Activated CD8-positive, alpha-beta memory T cell treated with anti-CD3 and anti-CD28 coated beads, Interleukin-2, amount 50 U/mL, for 1 hour (primary cell): ENCODE results near the gene GRID1.

Experiments
- DNase-seq: peaks from one replicate; pipeline ENCODE4 v3.0.0-alpha.2; 2020; ENCODE audit errors: extremely low read depth

Gene GRID1

DNA sequence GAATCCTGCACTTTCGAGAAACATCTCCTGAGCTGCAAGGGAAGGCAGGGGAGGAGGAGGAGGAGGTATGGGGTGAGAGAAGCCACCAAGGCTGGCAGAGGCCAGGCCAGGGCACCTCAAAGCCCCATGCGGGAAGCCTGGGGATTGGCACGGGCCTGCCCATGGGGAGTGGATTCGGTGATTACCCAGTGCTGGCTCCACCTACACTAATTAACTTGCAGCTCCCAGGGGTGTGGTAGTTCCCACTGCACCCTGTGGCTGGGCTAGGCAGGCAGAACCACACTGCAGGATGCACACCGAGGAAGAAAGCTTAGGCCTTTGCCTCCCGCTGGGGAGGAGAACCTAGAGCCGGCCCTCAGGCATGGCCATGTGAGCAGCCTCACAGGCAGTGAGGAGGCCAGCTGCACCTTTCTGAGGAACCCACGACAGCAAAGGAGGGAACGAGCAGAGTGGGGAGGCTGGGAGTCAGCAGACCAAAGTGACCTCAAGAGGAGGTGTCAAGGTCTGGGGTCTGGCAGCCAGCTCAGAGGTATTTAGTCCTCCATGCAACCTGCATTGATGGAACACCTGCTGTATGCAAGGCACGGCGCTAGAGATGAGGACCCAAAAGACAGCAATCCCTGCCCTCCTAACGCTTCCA lies 27.2 kb downstream of the GRID1 start:
- DNase-seq: no peak

DNA sequence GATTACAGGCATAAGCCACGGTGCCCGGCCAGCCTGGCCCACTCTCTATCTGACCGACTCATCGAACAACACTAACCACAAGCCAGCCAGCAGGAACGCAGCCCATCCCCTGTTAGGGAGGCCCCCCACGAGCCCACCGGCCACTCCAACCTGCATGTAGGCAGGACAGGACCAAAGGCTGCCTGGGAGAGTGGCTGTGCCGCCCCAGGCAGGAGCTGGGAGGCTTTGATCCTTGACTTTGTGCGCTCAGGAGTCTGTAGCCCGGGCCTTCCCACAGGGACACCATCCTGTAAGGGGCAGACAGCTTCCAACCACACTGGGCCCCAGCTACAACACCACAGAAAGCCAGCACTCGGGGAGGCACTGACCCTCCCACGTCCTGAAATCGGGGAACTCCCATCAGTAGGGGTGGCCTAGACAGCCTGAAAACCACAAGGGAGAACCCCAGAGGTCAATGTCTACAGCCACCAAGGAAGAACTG lies 29.4 kb downstream of the GRID1 start:
- no peak for DNase-seq

DNA sequence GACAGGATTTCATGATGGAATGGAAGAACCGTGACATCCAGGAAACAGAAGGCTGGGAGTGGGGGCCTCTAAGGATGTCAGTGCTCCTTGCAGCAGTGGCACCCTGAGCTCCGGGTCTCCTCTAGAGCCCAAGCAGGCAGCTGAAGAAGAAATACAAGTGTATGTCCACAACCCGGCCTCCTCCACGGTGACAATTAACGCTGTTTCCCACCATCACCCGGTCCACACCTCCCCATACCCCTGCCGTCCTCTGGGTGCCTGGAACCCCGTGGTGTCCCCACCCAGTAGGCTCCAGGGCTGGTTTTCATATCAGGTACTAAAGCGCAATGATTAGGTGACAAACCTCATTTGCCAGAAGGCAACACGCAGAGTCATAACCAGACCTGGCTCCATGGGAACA lies 30.3 kb downstream of the GRID1 start:
- DNase-seq: no peak

DNA sequence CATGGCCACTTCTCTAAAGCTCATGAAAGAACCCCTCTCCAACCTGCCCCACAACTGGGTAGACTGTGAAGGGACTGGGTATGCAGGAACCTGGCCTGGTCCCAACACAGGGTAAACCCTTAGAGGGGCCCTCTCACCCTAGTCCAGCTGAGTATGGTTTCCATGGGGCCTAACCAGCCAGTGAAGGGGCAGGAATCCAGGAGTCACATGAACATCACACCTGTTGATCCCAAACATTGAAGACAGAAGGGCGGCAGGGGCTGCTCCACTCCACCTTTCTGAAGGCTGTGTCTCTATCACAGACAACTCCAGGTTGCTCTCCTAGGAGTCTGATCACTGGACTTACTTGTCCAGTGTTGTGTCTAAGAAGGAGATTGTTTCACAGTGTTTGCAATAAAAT lies 30.8 kb downstream of the GRID1 start:
- DNase-seq: no peak

DNA sequence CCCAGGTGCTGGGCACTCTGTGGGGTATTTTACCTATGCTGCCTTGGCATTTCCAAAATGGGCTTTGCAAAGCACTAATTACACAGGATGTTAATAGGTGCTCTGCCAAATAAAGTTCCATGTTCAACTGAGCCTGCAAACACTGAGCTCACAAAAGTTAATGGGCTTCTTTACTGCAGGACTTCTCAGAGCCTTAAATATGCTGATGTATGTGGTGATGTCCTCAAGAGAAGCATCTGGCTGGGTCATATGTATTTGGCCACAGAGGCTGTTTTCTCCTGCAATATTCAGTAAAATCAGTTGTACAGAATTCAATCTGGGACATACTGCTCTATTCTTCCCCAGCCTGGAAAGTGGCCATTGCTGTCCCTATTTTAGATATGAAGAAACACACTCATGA lies 31.3 kb downstream of the GRID1 start:
- DNase-seq: no peak

DNA sequence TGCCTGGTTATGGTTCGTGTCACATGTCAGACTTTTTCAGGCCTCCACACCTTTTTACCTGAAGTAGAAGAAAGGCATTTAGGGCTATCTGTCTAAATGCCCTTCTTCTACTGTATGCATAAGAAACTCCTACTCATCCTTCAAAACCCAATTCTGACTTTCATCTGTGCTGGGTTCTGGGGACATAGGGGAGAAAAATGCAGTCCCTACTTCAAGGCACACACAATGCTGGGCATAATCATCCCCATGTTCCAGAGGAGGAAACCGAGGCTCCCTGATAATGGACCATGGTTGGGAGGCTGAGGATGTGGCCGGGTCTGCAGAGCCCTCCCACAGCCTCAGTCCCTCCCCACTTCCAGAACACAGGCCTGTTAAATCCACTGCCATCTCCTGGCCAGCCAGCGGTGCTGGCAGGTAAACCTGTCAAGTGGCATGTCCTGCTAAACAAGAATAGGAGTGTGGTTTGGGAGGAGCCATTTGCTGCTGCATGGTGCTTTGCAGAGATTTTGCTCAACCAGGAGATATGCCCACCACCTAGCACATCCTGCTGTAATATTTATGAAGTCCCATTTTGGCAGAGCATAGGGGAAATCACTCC lies 32.0 kb downstream of the GRID1 start:
- no peak for DNase-seq

DNA sequence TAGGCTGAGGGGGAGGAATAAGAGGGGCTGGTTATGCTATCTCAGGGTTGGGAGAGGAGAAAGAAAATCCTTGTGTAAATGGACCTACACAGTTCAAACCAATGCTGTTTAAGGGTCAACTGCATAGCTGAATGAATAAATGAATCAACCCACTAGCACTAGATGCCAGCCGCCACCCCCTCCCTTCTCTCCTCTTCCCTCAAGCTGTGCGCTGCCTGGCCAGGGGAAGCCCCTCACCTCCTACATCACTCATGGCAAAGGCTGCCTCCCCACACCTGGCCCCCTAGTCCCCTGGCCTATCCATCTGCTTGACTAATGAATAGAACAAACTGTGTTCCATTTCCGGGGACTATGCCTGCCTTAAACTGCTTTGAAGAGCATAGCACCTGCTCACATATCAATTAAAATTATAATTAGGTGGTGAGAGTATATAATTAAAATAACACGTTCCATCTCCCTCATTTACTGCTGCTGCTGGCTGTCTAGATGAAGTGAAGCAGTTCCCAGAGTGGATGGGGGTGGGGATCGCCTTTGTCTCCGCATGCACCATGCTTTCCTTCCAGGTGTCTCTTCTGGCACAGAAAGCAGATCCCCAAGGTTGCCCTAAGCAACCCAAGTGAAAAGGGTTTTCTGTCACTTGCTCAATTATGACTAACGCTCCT lies 32.6 kb downstream of the GRID1 start:
- DNase-seq: no peak

DNA sequence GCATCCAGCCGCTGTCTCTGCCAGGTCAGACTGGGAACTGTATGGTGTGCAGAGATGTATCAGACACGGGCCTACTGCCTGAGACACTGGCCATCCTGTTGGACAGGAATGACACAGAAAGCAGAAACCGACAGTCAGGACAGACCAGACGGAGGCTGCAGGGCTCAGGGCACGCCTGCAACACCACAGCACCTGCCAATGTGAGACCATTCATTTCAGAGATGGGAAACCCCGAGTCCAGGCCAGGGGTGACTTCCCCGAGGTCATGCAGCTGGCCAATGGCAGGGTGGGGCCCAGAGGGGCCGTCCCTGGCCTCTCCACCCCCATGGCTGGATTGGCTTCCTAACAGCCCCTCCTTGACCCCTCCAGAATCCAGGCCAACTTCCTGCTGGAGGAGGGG lies 34.7 kb downstream of the GRID1 start:
- DNase-seq: no peak

DNA sequence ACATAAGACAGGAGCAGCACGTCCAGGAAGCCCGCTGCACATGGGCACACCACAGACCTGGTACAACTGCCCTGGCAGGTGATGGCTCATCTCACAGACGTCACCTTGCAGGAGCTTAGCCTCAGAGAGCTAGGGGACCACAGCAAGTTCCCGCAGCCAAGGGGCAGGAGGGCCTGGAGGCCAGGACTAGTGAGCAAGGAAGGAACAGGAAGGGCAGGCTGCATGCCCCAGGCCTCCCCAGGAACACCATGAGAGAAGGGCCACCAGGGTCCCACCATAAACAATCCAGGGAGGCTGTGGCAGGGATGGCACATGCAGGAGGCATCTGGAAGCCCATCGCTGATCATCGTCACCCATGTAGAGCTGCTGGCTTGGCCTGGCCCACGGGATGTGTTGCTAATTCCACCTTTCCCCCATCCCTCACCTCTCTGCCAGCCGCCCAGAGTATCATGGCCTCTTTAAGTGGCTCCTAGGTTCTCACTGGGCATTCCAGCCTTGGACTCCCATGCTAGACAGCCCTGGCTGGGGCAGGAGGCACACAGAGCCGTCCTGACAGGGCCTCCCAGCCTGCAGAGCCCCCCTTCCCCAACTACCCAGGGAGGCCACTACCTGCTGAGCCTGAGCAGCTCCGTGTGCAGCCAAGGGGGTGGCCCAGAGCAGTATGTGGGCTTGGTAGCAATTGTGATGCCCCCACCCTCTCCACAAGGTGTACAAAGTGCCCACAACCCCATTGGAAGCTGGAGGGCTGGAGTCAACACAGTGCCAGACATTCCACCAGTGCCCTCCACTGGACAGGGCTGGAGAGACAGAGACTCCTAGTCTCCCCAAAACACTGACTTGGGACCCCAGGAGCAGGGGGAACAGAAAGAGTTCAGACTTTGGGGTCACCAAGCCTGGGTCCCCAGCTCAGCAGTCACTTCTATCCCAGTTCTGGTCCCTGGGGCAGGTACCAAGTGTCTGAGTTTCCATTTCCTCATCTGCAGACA lies 35.5 kb downstream of the GRID1 start:
- DNase-seq: no peak

DNA sequence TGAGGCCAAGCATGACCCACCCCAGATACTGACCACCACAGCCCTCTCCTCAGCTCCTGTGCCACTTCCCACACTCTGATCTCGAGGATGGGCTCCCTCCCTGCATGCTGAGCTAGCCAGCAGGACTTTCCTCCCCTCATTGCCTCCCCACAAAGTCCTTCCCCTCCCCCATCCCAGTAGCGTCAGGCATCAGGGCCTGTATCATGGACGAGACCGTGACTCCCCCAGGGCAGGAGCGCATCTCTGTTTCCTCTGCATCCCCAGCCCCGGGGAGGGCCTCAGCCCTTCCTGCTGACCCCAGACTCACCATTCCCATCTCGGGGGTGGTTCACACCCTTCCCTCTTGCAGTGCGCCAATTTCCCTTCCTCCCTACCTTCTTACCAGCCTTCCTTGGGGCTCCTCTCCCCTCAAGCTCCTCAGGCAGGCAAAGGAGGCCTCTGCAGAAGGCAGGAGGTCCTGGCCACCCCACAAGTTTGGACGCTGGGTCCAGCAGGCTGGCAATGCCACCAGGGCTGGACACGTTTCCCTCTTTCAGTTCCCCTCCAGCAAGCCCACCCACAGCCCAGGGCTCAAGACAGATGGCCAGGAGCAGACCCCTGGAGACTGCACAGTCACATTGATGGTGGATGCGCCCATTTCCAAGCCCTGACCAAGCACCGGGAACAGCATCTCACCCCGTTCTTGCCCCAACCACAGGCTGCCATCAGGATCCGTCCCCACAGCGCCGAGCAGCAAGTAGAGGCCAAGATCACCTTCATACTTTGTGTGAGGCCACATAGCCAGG lies 36.5 kb downstream of the GRID1 start:
- no peak for DNase-seq

DNA sequence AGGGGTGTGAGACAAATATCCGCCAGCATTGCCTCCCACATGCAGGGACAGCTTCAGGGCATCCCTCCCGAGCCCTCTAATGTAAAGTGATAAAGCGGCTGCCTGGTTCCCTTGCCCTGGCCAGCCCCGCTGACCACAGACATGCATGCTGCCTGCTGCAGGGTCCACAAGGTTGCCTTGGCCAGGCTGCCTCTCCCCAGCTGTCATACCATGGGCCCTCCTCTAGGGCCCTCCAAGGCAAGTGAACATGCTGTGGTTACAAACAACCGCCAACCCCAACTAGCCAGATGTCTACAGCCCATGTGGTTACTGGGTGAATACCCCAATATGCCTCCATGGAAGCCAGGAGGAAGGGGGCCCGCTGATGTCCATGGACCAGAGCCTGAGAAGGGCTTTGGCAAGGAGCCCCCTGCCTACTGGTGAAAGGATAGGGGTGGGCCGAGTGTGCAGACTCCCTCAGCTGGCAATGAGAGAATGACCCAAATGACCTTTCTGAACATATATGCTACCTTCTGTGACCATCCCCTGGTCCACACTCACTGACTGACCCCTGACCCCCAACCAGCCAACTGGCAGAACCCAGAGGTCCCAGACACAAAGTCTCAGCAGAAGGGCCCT lies 37.4 kb downstream of the GRID1 start:
- DNase-seq: no peak

DNA sequence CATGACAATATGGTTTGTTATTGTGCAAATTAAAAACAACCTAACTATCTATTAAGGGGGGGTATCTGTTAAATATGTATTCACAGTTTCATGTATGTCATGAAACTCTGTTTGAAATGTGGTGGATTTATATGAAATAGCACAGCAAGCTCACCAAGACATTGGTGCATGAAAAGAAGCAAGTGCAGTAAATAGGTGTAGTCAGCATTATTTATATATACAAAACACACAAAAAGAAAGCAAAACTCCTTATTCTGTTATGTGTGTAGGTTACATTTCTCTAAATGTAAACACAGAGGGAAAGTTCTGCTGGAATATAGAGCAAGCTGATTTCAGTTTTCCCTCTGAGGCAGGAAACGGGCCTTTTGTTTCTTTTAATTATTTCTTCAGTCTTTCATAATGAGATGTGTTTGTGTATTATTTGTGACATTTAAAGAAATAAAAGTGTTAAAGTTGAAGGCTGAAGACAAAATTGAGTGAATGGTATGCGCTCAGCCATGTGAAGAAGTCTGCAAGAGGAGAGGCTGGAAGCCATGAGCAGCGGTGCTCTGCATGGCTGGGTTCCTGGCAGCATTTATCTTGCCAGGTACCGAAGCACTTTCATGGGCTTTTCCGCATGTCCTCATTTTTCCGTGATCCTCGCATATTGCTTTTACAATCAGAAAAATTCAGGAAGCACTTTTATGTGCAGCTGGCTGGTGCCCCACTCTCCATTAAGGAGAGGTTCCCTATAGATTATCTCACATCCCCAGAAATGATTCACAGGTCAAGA lies 38.5 kb downstream of the GRID1 start:
- no peak for DNase-seq

DNA sequence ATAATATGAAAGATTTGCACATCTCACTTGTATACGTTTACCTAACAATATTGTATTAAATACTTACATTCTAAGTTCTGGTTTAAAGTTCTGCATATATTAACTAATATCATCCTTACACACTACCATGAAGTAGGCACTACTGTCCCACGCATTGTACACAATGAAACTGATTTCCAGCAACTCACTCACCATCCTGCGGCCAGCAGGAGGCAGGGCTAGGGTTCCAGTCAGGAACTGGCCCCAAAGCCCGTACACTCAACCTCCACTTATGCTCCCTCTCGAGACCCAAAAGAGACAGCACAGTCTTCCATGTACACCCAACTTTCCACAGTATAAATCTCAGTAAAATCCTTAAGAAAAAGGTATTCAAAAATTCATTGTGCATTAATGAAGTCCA lies 41.4 kb downstream of the GRID1 start:
- no peak for DNase-seq

DNA sequence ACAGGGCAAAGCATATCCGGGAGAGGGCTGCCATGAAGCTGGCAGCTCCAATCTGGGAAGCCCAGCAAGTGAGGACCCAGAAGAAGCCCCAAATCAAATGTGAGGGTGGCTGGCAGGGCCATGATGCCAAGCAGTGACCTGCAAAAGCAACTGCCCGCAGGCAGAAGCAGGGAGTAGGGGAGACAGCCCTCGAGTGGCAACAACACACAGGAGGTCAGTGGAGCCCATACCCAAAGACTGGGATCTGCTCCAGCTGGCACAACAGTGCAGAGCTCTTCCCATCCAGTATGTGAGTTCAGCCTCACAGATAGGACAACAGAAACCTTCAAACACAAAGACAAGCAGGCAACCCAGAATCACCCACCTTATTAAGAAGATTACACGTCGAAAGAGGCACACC lies 45.0 kb downstream of the GRID1 start:
- no peak for DNase-seq

DNA sequence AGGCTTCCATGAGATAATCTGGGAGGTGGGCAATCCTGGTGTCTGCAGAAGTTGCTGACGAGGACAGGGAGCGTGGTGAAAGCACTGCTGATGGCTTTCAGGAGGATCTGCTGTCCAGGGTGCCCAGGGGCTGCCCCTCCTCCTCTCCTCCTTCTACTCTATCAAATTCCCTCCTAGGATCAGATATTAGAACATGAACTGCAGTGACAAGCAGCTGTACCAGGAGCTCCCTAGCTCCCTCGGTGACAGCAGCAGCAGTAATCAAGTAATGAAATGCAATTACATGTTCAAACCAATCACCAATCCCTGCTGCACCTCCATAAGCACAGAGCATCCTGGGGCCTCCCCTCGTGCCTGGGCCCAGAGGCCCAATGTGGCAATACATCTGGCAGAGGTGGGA lies 46.9 kb downstream of the GRID1 start:
- no peak for DNase-seq

DNA sequence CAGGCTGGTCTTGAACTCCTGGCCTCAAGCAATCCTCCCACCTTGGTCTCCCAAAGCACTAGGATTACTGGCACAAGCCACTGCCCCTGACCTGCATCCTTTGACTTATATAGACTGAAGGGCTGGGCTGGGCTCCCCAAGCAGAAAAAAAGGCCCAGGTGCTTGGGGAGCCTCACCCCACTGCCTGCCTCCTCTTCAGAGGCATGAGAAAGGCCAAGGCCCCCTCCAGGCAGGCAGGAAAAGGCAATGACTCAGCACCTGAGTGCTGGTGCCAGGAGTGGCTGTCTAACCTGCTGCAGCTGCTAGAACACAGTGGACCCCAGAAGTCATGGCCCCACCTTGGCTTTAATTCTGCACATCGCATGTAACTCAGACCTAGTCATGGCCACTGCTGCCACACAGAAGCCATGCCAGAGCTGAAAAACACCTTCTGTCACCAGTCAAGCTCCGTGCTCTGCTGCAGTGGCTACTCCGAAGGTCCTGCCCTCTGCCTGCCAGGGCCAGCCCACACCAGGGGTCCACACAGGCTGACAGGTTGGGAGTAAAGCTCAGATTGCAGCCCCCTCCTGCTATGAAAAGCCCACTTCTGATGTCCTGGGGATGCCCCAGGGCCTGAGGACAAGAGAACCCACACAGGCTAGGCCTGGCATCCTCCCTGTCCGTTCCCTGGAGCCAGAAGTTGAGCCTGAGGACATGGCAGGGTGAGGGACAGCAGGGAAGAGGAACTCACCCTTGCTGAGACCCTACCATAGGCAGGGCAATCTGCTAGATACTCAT lies 48.5 kb downstream of the GRID1 start:
- no peak for DNase-seq

DNA sequence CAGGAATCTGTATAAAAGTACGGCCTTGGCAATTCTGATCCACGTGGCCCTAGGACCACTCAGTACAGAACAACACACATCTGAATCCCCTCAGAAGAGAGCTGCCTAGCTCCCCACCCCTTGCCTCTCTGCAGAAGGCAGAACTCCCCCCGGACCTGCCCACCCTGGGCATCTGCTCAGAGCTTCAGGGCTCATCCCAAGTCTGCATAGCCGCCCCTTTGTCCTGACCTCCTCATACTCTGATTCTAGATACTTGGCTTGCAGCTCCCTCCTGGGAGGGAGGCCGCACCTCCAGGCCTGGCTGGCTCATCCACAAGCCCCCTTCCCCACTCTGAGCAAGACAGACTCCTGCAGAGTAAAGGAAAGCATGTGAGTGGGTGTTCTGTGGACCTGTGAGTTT lies 49.6 kb downstream of the GRID1 start:
- no peak for DNase-seq

DNA sequence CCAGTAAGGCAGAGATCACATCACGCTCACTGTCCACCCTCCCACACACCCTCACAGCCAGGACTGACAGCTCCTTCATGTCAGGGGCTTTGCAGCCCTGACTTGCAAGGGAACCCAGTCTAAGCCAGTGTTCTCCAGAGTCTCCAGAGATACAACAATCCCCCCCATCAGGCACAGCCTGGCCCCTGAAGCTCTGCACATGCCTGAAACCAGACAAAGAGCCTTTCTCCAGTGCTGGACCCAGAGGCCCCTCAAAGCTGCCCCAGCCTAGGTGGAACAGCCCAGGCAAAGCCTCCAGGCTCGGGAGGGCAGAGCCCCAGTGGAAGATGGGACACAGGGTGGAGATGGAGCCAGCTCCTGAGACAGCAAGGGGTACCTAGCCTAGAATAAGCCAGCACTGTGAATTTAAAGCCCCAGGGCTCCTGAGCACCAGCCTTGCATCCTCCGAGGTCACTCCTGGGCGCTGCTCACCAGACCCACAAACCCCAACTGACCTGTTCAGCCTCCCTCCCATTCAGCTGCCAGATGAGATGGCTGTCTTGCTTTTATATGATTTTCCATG lies 50.2 kb downstream of the GRID1 start:
- no peak for DNase-seq

DNA sequence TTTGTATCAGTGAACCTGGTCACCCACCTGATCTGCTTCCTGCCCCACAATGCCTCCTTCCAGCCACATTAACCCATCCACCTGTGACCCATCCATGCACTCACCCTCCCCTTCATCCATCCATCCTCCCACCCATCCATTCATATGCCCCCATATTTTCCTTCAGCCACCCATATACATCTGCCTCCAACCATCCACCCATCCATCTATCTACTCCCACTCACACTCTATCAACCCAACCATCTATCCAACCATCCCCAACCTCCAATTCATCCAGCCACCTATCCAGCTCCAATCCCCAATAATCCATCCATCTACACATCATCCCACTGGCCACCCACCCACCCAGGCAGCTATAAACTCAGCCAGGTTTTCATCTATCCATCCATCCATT lies 51.0 kb downstream of the GRID1 start:
- DNase-seq: no peak
